Astrocyte of the cerebellum (primary cell): ENCODE results near the gene UBAP2L.
"Not testable (repeated sequence)": the region's sequence is repeated elsewhere in the genome, so short reads cannot be mapped to it uniquely, and the experiment has no call there.

Source experiments
- DNase-seq: peaks from one replicate; pipeline ENCODE4 v3.0.0-alpha.2; 2011; ENCODE audit warnings: low read depth
- H3K4me3 ChIP-seq: 2 replicates; pipeline ENCODE4 v1.5.1; 2011; ENCODE audit warnings: mild to moderate bottlenecking, low read depth, low read length, moderate library complexity
- CTCF ChIP-seq: IDR thresholded peaks from 2 replicates; pipeline ENCODE4 v1.5.1; 2012; ENCODE audit warnings: low read length, low read depth, moderate library complexity, mild to moderate bottlenecking; ENCODE audit errors: missing control alignments
- in situ Hi-C: cut with HindIII; loops from 2 replicates; pipeline ENCODE4 v1.10.0; 2017; ENCODE audit warnings: low sequenced_read_pairs

The UBAP2L gene

GRCh38 chr1:154272217-154272998, 51.7 kb downstream of the UBAP2L start, which contains the start of gene HAX1:
TSS of gene HAX1 (plus strand) at chr1:154272629. CDS start at chr1:154272724, 95 bp downstream.
- TF ChIP-seq CTCF, result peak; percentile 75
- H3K4me3 ChIP-seq, result peak within 1 kb of the TSS; percentile 99
- in situ Hi-C loops, result no loop called here
- peak; percentile 92 for DNase-seq

- H3K4me3 ChIP-seq, result peak overlapping the region; percentile 99
- TF ChIP-seq CTCF, result no peak
- no peak for DNase-seq
- in situ Hi-C loops, result no loop called here
Measured at GRCh38 chr1:154272999-154273563, 52.3 kb downstream of the UBAP2L start.

- no peak overlapping the region for H3K4me3 ChIP-seq
- in situ Hi-C loops, result no loop called here
- TF ChIP-seq CTCF, result peak; percentile 8
- no peak for DNase-seq
Measured at GRCh38 chr1:154276797-154277196, 56.0 kb downstream of the UBAP2L start.

GRCh38 chr1:154287591-154287990, 66.8 kb downstream of the UBAP2L start:
- DNase-seq, H3K4me3 ChIP-seq, in situ Hi-C loops: not testable (repeated sequence)

GRCh38 chr1:154288661-154289060, 67.9 kb downstream of the UBAP2L start:
- TF ChIP-seq CTCF, result no peak
- DNase-seq, result no peak
- no peak overlapping the region for H3K4me3 ChIP-seq
- in situ Hi-C loops, result no loop called here

- in situ Hi-C loops, result no loop called here
- DNase-seq, result no peak
- no peak overlapping the region for H3K4me3 ChIP-seq
- no peak for TF ChIP-seq CTCF
Measured at GRCh38 chr1:154290921-154291320, 70.2 kb downstream of the UBAP2L start.
